K562 treated with DMSO at 1 percent for 12 hours (cell line): ENCODE data around the gene MSANTD4. TPM values are rescaled to one million over a fixed set of nuclear protein-coding genes. Genes with fewer than 3 reads are reported as not detected.

Experiments used
- total RNA-seq: library from RNA; unstranded; fragments of 300-600 nt; gene quantifications from 2 replicates; pipeline ENCODE4 v1.2.3, GENCODE V29; 2022; ENCODE audit not compliant: insufficient read depth

The MSANTD4 gene
- 2.3 and 10.6 TPM in 2 replicates for total RNA-seq

GRCh38 chr11:106021967-106022794 lies at the start of gene MSANTD4:
Gene MSANTD4, minus strand, starts transcription at chr11:106022240. Its CDS starts 11,323 bp downstream, at chr11:106010917.

Other genes starting within 250 kb of the MSANTD4 start
- gene KBTBD3, start 55.1 kb upstream of the MSANTD4 start, total RNA-seq = 2.9 TPM in 2 replicates
- 11.7 and 24.9 TPM in 2 replicates for gene AASDHPPT, start 55.4 kb upstream of the MSANTD4 start, total RNA-seq